Stimulated activated CD8-positive, alpha-beta memory T cell treated with anti-CD3 and anti-CD28 coated beads, Interleukin-7, amount 100 ng/mL, for 4 hours (primary cell): ENCODE data around the gene COX6A2.
"Not testable (repeated sequence)": the region's sequence is repeated elsewhere in the genome, so short reads cannot be mapped to it uniquely, and the experiment has no call there.

ENCODE experiments used
- DNase-seq, 2 donors: peaks; one replicate each; pipeline ENCODE4 v3.0.0-alpha.2; 2020; ENCODE audit warnings: low read depth in 2 of 2

Gene COX6A2

DNA sequence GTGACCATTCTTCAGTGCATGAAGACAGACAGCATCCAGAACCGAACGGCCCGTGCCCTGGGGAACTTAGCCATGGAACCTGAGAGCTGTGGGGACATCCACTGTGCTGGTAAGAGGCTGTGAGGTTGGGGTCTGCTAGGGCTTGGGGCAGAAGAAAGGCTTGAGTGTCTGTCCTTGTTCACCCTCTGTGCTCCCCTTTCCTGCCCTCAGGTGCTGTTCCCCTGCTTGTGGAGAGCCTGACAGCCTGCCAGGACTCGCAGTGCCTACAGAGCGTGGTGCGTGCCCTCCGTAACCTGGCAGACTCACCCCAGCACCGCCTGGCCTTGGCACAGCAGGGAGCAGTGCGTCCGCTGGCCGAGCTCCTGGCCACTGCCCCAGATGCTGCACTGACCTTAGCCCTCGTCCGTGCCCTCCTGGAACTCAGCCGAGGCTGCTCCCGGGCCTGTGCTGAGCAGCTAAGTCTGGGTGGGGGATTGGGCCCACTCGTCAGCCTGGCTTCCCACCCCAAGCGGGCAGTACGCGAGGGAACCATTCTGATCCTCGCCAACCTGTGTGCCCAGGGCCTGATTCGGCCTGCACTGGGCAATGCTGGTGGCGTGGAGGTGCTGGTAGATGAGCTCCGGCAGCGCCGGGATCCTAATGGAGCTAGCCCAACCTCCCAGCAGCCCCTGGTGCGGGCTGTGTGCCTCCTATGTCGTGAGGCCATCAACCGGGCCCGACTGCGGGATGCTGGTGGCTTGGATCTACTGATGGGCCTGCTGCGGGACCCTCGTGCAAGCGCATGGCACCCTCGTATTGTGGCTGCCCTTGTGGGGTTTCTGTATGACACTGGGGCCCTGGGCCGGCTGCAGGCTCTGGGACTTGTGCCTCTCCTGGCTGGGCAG lies 34.0 kb upstream of the COX6A2 start:
- no peak for DNase-seq

DNA sequence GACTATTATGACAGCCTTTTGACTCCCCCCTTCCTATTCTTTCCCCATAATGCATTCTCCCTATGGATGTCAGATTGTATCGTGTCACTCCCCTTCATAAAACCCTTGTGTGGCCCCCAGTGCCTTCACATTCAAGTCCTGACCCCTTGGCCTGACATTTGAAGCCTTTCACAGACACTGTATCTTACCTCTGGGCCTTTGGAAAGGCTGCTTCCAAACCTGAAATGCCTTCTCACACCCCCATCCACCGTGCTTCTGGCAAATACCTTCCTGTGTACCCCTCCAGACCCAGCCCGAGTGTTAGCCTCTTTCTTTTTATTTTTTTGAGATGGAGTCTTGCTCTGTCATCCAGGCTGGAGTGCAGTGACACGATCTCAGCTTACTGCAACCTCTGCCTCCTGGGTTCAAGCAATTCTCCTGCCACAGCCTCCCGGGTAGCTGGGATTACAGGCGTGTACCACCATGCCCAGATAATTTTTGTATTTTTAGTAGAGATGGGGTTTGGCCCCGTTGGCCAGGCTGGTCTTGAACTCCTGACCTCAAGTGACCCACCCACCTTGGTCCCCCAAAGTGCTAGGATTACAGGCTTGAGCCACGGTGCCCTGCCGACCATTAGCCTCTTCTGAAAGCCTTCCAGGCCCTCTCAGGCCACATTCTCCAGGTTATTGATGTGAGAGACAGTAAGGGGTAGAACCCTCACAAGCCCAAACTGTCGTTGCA lies 33.2 kb upstream of the COX6A2 start:
- no peak for DNase-seq

- DNase-seq = no peak
These were observed 32.4 kb upstream of the COX6A2 start for GRCh38 chr16:31460582-31461002.

- DNase-seq = peak; percentile 100
These were observed 31.8 kb upstream of the COX6A2 start for GRCh38 chr16:31459687-31460581.

GRCh38 chr16:31458844-31459686 lies 30.9 kb upstream of the COX6A2 start, which contains the start of gene ARMC5:
Gene ARMC5, plus strand, starts transcription at chr16:31459501. Its CDS starts 24 bp downstream, at chr16:31459525.
- peak; percentile 96 to 97 for DNase-seq

DNA sequence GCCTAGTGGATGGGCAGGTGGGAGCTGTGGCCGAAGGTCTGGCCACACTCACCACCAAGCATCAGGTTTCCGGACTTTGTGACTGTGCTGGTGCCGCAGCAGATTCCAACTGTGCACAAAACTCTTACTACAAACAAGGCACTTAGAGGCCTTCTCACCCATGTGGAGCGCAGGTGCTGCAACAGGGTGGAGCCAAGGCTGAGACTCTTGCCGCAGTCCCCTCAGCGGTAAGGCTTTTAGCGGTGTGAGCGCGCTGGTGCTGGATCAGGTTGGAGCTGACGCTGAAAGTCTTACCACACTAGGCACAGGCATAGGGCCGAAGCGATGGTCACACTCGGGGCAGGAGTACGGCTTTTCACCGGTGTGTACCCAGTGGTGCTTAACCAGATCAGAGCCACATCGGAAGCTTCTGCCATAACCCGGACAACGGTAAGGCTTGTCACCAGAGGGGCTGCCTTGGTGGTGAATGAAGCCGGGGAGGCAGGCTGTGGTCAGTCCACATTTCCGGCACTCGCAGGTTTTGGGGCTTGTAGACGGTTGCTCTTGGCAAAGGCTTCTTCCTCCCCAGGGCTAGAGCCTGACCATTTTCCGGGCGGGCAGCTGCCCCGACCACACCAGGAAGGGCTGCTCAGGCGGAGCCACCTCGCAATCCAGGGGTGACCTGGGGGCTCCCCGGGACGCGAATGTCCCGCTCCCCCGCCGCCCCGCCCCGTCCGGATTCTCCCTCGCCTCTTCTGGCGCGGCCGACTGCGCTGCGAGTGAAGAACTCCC lies 30.1 kb upstream of the COX6A2 start:
- peak; percentile 35 to 47 for DNase-seq

GRCh38 chr16:31456988-31457360 lies 28.8 kb upstream of the COX6A2 start:
- no peak for DNase-seq

- DNase-seq = no peak
These were observed 27.6 kb upstream of the COX6A2 start for GRCh38 chr16:31455601-31456314.

- no peak for DNase-seq
These were observed 25.4 kb upstream of the COX6A2 start for GRCh38 chr16:31453255-31454204.

- DNase-seq = no peak
These were observed 24.5 kb upstream of the COX6A2 start for GRCh38 chr16:31452631-31453106.

DNA sequence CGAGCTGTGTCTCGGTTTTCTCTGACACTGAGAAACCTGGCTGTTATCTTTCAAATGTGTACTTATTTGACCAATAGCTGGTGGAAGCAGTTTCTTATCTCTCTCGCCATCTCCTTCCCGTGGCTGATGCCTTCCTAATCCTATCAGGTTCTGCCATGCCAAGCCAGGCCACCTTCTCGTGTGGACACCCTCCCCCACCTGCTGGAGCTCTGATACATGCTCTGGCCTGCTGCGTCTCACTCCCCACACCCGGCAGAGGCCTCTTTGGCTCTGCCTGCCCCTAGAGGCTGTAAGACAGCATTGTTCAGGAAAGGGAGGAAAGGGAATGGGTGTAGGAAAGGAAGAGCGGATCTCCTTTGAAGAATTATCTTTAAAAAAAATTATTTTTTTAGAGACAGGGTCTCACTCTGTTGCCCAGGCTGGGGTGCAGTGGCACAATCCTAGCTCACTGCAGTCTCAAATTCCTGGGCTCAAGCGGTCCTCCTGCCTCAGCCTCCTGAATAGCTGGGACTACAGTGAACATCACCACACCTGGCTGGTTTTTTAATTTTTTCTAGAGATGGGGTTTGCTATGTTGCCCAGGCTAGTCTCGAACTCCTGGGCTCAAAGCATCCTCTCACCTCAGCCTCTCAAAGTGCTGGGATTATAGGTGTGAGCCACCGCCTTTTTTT lies 23.7 kb upstream of the COX6A2 start:
- no peak for DNase-seq

DNA sequence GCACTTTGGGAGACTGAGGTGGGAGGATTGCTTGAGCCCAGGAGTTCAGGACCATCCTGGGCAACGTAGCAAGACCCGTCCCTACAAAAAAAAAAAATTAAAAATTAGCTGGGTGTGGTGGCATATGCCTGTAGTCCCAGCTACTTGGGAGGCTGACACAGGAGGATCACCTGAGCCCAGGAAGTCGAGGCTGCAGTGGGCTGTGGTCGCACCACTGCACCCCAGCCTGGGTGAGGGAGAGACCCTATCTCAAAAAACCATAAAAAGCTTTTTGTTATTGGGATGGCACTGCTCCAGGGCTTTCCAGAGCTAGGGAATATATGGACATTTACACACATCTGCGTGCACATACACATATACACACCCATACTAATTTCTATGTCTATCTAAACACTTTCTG lies 23.0 kb upstream of the COX6A2 start:
- DNase-seq = no peak

DNA sequence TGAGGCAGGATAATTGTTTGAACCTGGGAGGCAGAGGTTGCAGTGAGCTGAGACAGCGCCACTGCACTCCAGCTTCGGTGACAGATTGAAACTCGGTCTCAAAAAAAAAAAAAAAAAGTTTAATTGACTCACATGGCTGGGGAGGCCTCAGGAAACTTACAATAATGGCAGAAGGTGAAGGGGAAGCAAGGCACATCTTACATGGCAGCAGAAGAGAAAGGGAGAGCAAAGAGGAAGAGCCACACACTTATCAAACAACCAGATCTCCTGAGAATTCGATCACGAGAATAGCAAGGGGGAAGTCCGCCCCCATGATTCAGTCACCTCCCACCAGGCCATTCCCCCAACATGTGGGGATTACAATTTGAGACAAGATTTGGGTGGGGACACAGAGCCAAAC lies 17.8 kb upstream of the COX6A2 start:
- not testable (repeated sequence) for DNase-seq

GRCh38 chr16:31441956-31442355 lies 13.8 kb upstream of the COX6A2 start:
- DNase-seq = no peak

GRCh38 chr16:31440516-31441184 lies 12.5 kb upstream of the COX6A2 start:
- no peak for DNase-seq

DNA sequence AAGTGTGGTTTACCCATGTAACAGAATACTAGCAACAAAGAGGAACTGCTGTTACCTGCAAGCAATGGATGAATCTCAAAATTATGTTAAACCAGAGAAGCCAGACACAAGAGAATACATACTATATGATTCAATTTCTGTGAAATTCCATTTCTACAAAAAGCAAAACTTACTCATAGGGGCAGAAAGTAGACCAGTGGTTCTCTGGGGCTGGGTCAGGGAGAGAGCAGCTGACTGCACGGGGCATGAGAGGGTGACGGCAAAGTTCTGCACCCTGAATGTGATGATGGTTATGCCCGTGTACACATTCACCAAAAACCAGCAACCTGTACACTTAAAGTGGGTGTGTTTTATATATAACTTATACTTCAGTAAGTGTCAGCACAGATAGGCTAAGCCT lies 11.4 kb upstream of the COX6A2 start:
- DNase-seq = no peak

DNA sequence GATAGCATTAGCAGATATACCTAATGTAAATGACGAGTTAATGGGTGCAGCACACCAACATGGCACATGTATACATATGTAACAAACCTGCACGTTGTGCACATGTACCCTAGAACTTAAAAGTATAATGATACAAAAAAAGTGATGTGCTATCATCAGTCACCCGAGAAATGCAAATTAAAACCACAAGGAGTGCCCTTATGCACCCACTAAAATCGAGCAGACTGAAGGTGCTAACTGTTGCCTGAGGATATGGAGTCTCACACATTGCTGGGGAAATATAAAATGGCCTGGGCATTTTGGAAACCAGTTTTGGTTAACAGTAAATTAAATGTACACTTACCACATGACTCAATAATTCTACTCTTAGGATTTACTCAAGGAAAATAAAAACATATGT lies 10.9 kb upstream of the COX6A2 start:
- not testable (repeated sequence) for DNase-seq
